Colonic mucosa (tissue), 4 donors: Measurements from ENCODE around the gene WFDC1. TPM values are rescaled to one million over a fixed set of nuclear protein-coding genes. Genes with fewer than 3 reads are reported as not detected.

Experiments
- DNase-seq: peaks from one replicate; pipeline ENCODE4 v3.0.0-alpha.2; 2020
- H3K27ac ChIP-seq: fragments of 200-600 bp; one replicate; pipeline ENCODE4 v1.8.0; 2021
- H3K27me3 ChIP-seq: fragments of 200-600 bp; one replicate; pipeline ENCODE4 v1.8.0; 2021
- H3K36me3 ChIP-seq: fragments of 200-600 bp; one replicate; pipeline ENCODE4 v1.8.0; 2021
- H3K4me1 ChIP-seq: fragments of 200-600 bp; one replicate; pipeline ENCODE4 v1.8.0; 2021; ENCODE audit warnings: mild to moderate bottlenecking
- H3K4me3 ChIP-seq: fragments of 200-600 bp; one replicate; pipeline ENCODE4 v1.8.0; 2021
- H3K9ac ChIP-seq, 2 donors: one replicate each; pipeline ENCODE4 v1.7.0; 2013; ENCODE audit warnings: control low read depth in 2 of 2, low read depth in 2 of 2, low read length in 2 of 2
- H3K9me3 ChIP-seq: fragments of 200-600 bp; one replicate; pipeline ENCODE4 v1.8.0; 2021
- CTCF ChIP-seq: fragments of 200-600 bp; IDR thresholded peaks from one replicate; pipeline ENCODE4 v1.8.0; 2022; ENCODE audit warnings: antibody characterized with exemption, mild to moderate bottlenecking
- intact Hi-C: fragments of 100-400 bp; cut with DNase I; formaldehyde crosslinking; loops from one replicate; pipeline ENCODE4 v1.14.1; 2022
- total RNA-seq, 2 donors: library from RNA; stranded (reverse); fragmentation: NEBNext Ultra II Directional in 1 of 2; extraction: Animal tissue kit (Norgen Biotek cat#: 25700) in 1 of 2; gene quantifications; one replicate each; pipeline ENCODE4 v1.2.1, GENCODE V29; 2021
- donor health status: healthy.
- donor health status: DM: no; HTN: no; CAD: no.
- donor health status: DM: no; HTN: no; CAD: no.

WFDC1 gene
- 10 to 100 TPM in 1 of 2 donors, 1 to 10 TPM in 1; 4.4 to 17.4 TPM for total RNA-seq

- H3K36me3 ChIP-seq, result no peaks in the 10 kb centered on the region
- TF ChIP-seq CTCF, result no peak
- H3K4me1 ChIP-seq, result peaks cover 10% of the 10 kb centered on the region
- no peaks in the 10 kb centered on the region for H3K9me3 ChIP-seq
- H3K9ac ChIP-seq, result peak within 1 kb of the TSS; percentile 47 to 61
- H3K4me3 ChIP-seq, result peak within 1 kb of the TSS; percentile 25
- DNase-seq, result no peak
- intact Hi-C loops, result no loop called here
- peak within 1 kb of the TSS; percentile 61 for H3K27ac ChIP-seq
- H3K27me3 ChIP-seq, result no peaks in the 10 kb centered on the region
Measured at GRCh38 chr16:84294531-84295142, at the start of gene WFDC1. Gene WFDC1, plus strand, starts transcription at chr16:84294878. Its CDS starts 94 bp downstream, at chr16:84294972.

GRCh38 chr16:84245956-84246678, 48.6 kb upstream of the WFDC1 start:
- H3K27me3 ChIP-seq, result no peaks in the 10 kb centered on the region
- no peak overlapping the region for H3K4me3 ChIP-seq
- intact Hi-C loops, result loop anchor here (10.0 kb wide), 1 partner anchor 261 kb away; no protein-coding TSS in a partner anchor
- no peak overlapping the region for H3K9ac ChIP-seq
- no peaks in the 10 kb centered on the region for H3K36me3 ChIP-seq
- no peaks in the 10 kb centered on the region for H3K9me3 ChIP-seq
- DNase-seq, result no peak
- no peak for TF ChIP-seq CTCF
- no peak overlapping the region for H3K27ac ChIP-seq
- no peaks in the 10 kb centered on the region for H3K4me1 ChIP-seq

- intact Hi-C loops, result loop anchor here (10.0 kb wide), 1 partner anchor 262 kb away; no protein-coding TSS in a partner anchor
- Histone ChIP-seq H3K36me3 (no peaks in the 10 kb centered on the region), H3K4me1 (no peaks in the 10 kb centered on the region), H3K27ac (no peak overlapping the region), H3K9ac (no peak overlapping the region), H3K4me3 (no peak overlapping the region), H3K27me3 (no peaks in the 10 kb centered on the region), H3K9me3 (no peaks in the 10 kb centered on the region)
- no peak for DNase-seq
- no peak for TF ChIP-seq CTCF
Measured at GRCh38 chr16:84246679-84247077, 48.0 kb upstream of the WFDC1 start.

- DNase-seq, result no peak
- no peak overlapping the region for H3K9ac ChIP-seq
- intact Hi-C loops, result loop anchor here (10.0 kb wide), 1 partner anchor 263 kb away; no protein-coding TSS in a partner anchor
- no peak overlapping the region for H3K4me3 ChIP-seq
- no peaks in the 10 kb centered on the region for H3K9me3 ChIP-seq
- H3K27me3 ChIP-seq, result no peaks in the 10 kb centered on the region
- no peaks in the 10 kb centered on the region for H3K4me1 ChIP-seq
- TF ChIP-seq CTCF, result no peak
- H3K27ac ChIP-seq, result no peak overlapping the region
- no peaks in the 10 kb centered on the region for H3K36me3 ChIP-seq
Measured at GRCh38 chr16:84247331-84247730, 47.3 kb upstream of the WFDC1 start.

GRCh38 chr16:84247844-84248243, 46.8 kb upstream of the WFDC1 start:
- Histone ChIP-seq H3K9me3 (no peaks in the 10 kb centered on the region), H3K4me3 (no peak overlapping the region), H3K36me3 (no peaks in the 10 kb centered on the region), H3K27me3 (no peaks in the 10 kb centered on the region), H3K9ac (no peak overlapping the region), H3K27ac (no peak overlapping the region), H3K4me1 (no peaks in the 10 kb centered on the region)
- DNase-seq, result no peak
- intact Hi-C loops, result loop anchor here (10.0 kb wide), 1 partner anchor 263 kb away; no protein-coding TSS in a partner anchor
- no peak for TF ChIP-seq CTCF
